Measurements from ENCODE around the gene GTF3C5.

GRCh38 chr9:133031496-133031911 is 707 bp downstream of the GTF3C5 start:
- TF ChIP-seq CTCF (IDR thresholded peaks at IDR 0.05) (no peak), EZH2phosphoT487 (IDR thresholded peaks at IDR 0.05) (no peak), EZH2 (IDR thresholded peaks at IDR 0.05) (no peak)
